ENCODE results near the gene ADPGK.

- TF ChIP-seq CTCF (IDR thresholded peaks at IDR 0.05 in 4 of 5, conservative IDR thresholded peaks at IDR 0.05 in 1 of 5), result no peak
- TF ChIP-seq POLR2A (IDR thresholded peaks at IDR 0.05), result no peak
These were observed 22.8 kb downstream of the ADPGK start for GRCh38 chr15:72760590-72761260.
